Suppressor macrophage (primary cell): Measurements from ENCODE around the gene RWDD3.
A peak's percentile ranks its signal among the peaks of the same experiment; 100 is the strongest.

ENCODE experiments used
- DNase-seq, 4 experiments: peaks; one replicate each; pipeline ENCODE4 v3.0.0-alpha.2; 2020 to 2022

Gene RWDD3

GRCh38 chr1:95230768-95231191 lies 3.2 kb upstream of the RWDD3 start:
- DNase-seq = no peak

GRCh38 chr1:95232646-95233318 lies 1.2 kb upstream of the RWDD3 start:
- no peak for DNase-seq

GRCh38 chr1:95233319-95233736 lies 682 bp upstream of the RWDD3 start:
- peak in 2 of 4 experiments; percentile 7 to 9 for DNase-seq

GRCh38 chr1:95236784-95237575 lies 3.0 kb downstream of the RWDD3 start:
- DNase-seq = no peak

- no peak for DNase-seq
These were observed 4.1 kb downstream of the RWDD3 start for GRCh38 chr1:95237981-95238703.

GRCh38 chr1:95245029-95245428 lies 11.0 kb downstream of the RWDD3 start:
- DNase-seq = no peak

- DNase-seq = no peak
These were observed 12.5 kb downstream of the RWDD3 start for GRCh38 chr1:95246511-95246910.

- DNase-seq = no peak
These were observed 13.6 kb downstream of the RWDD3 start for GRCh38 chr1:95247607-95248006.

- DNase-seq = no peak
These were observed 15.9 kb downstream of the RWDD3 start for GRCh38 chr1:95249916-95250315.

- no peak for DNase-seq
These were observed 18.4 kb downstream of the RWDD3 start for GRCh38 chr1:95252422-95252821.

GRCh38 chr1:95254959-95255358 lies 20.9 kb downstream of the RWDD3 start:
- no peak for DNase-seq

GRCh38 chr1:95255826-95256225 lies 21.8 kb downstream of the RWDD3 start:
- no peak for DNase-seq

- no peak for DNase-seq
These were observed 23.7 kb downstream of the RWDD3 start for GRCh38 chr1:95257758-95258157.

- DNase-seq = no peak
These were observed 25.2 kb downstream of the RWDD3 start for GRCh38 chr1:95259245-95259644.

- no peak for DNase-seq
These were observed 28.9 kb downstream of the RWDD3 start for GRCh38 chr1:95262913-95263312.

GRCh38 chr1:95263450-95263849 lies 29.4 kb downstream of the RWDD3 start:
- DNase-seq = no peak

GRCh38 chr1:95265106-95265505 lies 31.1 kb downstream of the RWDD3 start:
- no peak for DNase-seq

- DNase-seq = no peak
These were observed 42.4 kb downstream of the RWDD3 start for GRCh38 chr1:95276429-95276828.

- no peak for DNase-seq
These were observed 44.4 kb downstream of the RWDD3 start for GRCh38 chr1:95278173-95279006.

GRCh38 chr1:95281781-95282517 lies 47.9 kb downstream of the RWDD3 start:
- no peak for DNase-seq

- no peak for DNase-seq
These were observed 48.5 kb downstream of the RWDD3 start for GRCh38 chr1:95282518-95282895.

GRCh38 chr1:95284420-95284819 lies 50.4 kb downstream of the RWDD3 start:
- DNase-seq = no peak
